Testis (tissue), 3 donors: Measurements from ENCODE around the gene KCNE4. TPM values are rescaled to one million over a fixed set of nuclear protein-coding genes. Genes with fewer than 3 reads are reported as not detected.

Source experiments
- DNase-seq: peaks from one replicate; pipeline ENCODE4 v3.0.0-alpha.2; 2019
- H3K27ac ChIP-seq, 2 donors: fragments of 200-600 bp; sonication (generic); one replicate each; pipeline ENCODE4 v1.5.1; 2019
- H3K27me3 ChIP-seq: fragments of 200-600 bp; sonication (generic); one replicate; pipeline ENCODE4 v1.5.1; 2019
- H3K36me3 ChIP-seq: fragments of 200-600 bp; sonication (generic); one replicate; pipeline ENCODE4 v1.5.1; 2017; ENCODE audit warnings: low read depth; ENCODE audit errors: missing control alignments
- H3K4me1 ChIP-seq: fragments of 200-600 bp; sonication (generic); one replicate; pipeline ENCODE4 v1.5.1; 2019
- H3K4me3 ChIP-seq, 2 donors: fragments of 200-600 bp; sonication (generic); one replicate each; pipeline ENCODE4 v1.5.1; 2017 to 2019
- H3K9me3 ChIP-seq: fragments of 200-600 bp; sonication (generic); one replicate; pipeline ENCODE4 v1.5.1; 2017
- POLR2A ChIP-seq: fragments of 450-650 bp; IDR thresholded peaks from one replicate; pipeline ENCODE4 v1.6.1; 2017; ENCODE audit warnings: antibody characterized with exemption, mild to moderate bottlenecking, moderate library complexity
- WGBS, 2 donors: methylation state at CpG; one replicate each; pipeline ENCODE4 v1.1.5; 2018; 5-methylcytosine and 5-hydroxymethylcytosine counted together
- intact Hi-C: fragments of 100-400 bp; cut with DNase I; formaldehyde crosslinking; loops from one replicate; pipeline ENCODE4 v1.15.1; 2023; ENCODE audit warnings: low total_unique reads
- polyA plus RNA-seq: library from polyadenylated mRNA; stranded (reverse); fragments of 350-450 nt; fragmentation: Illumina TruSeq; extraction: RNeasy Lipid Tissue Mini Kit (QIAGEN cat#74804); gene quantifications from one replicate; pipeline ENCODE4 v1.2.3, GENCODE V29; 2014; ENCODE audit warnings: low read depth, low replicate concordance; ENCODE audit not compliant: insufficient read depth
- total RNA-seq, 2 donors: library from RNA; depleted of rRNA; stranded (reverse); fragments of >200 nt; gene quantifications; one replicate each; pipeline ENCODE4 v1.2.3, GENCODE V29; 2016
- TF ChIP-seq, protein P1 (sequence below), 3 experiments: fragments of 450-650 bp in 2 of 3; fragments of 200-600 bp in 1 of 3; sonication (generic) in 1 of 3; IDR thresholded peaks; one replicate each; pipeline ENCODE4 v1.5.1; 2016 to 2019; ENCODE audit warnings: antibody characterized with exemption in 3 of 3, mild to moderate bottlenecking in 2 of 3, moderate library complexity in 1 of 3

Gene KCNE4
- total and polyA plus RNA-seq, 3 donors from 2014 or later = 2.3 to 3.3 (median 2.5) TPM

- Histone ChIP-seq H3K4me3 (no peak overlapping the region), H3K27ac (no peak overlapping the region), H3K27me3 (no peaks in the 10 kb centered on the region), H3K36me3 (no peaks in the 10 kb centered on the region), H3K9me3 (no peaks in the 10 kb centered on the region), H3K4me1 (peaks cover 8% of the 10 kb centered on the region)
- WGBS, 2 donors = 76 to 81% methylated on average over 5 of the region's 5 CpGs
- intact Hi-C loops = no loop called here
- TF ChIP-seq POLR2A = no peak
- TF ChIP-seq, protein P1, sequence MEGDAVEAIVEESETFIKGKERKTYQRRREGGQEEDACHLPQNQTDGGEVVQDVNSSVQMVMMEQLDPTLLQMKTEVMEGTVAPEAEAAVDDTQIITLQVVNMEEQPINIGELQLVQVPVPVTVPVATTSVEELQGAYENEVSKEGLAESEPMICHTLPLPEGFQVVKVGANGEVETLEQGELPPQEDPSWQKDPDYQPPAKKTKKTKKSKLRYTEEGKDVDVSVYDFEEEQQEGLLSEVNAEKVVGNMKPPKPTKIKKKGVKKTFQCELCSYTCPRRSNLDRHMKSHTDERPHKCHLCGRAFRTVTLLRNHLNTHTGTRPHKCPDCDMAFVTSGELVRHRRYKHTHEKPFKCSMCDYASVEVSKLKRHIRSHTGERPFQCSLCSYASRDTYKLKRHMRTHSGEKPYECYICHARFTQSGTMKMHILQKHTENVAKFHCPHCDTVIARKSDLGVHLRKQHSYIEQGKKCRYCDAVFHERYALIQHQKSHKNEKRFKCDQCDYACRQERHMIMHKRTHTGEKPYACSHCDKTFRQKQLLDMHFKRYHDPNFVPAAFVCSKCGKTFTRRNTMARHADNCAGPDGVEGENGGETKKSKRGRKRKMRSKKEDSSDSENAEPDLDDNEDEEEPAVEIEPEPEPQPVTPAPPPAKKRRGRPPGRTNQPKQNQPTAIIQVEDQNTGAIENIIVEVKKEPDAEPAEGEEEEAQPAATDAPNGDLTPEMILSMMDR (IDR thresholded peaks at IDR 0.05) = no peak
- no peak for DNase-seq
Measured at GRCh38 chr2:223096235-223096970, 44.4 kb downstream of the KCNE4 start.

- Histone ChIP-seq H3K4me3 (no peak overlapping the region), H3K27ac (no peak overlapping the region), H3K9me3 (no peaks in the 10 kb centered on the region), H3K27me3 (no peaks in the 10 kb centered on the region), H3K4me1 (peaks cover 8% of the 10 kb centered on the region), H3K36me3 (no peaks in the 10 kb centered on the region)
- DNase-seq = no peak
- no peak for TF ChIP-seq POLR2A
- TF ChIP-seq, protein P1 (IDR thresholded peaks at IDR 0.05) = no peak
- WGBS, 2 donors = 86% methylated on average over 6 of the region's 6 CpGs
- intact Hi-C loops = no loop called here
Measured at GRCh38 chr2:223097888-223098383, 45.9 kb downstream of the KCNE4 start.

- WGBS, 2 donors = 85 to 87% methylated on average over 3 of the region's 3 CpGs
- DNase-seq = no peak
- Histone ChIP-seq H3K4me3 (no peak overlapping the region), H3K27me3 (no peaks in the 10 kb centered on the region), H3K36me3 (no peaks in the 10 kb centered on the region), H3K27ac (no peak overlapping the region), H3K4me1 (peaks cover 8% of the 10 kb centered on the region), H3K9me3 (no peaks in the 10 kb centered on the region)
- TF ChIP-seq, protein P1 (IDR thresholded peaks at IDR 0.05) = no peak
- TF ChIP-seq POLR2A = no peak
- intact Hi-C loops = no loop called here
Measured at GRCh38 chr2:223099561-223099960, 47.6 kb downstream of the KCNE4 start.

GRCh38 chr2:223100061-223100511 lies 48.1 kb downstream of the KCNE4 start:
- H3K4me3 ChIP-seq = no peak overlapping the region
- no peak overlapping the region for H3K27ac ChIP-seq
- no peaks in the 10 kb centered on the region for H3K9me3 ChIP-seq
- peak; percentile 64 for DNase-seq
- no peak for TF ChIP-seq POLR2A
- TF ChIP-seq, protein P1 (IDR thresholded peaks at IDR 0.05) = no peak
- H3K27me3 ChIP-seq = no peaks in the 10 kb centered on the region
- 29% methylated on average over 4 of the region's 4 CpGs for WGBS, 2 donors
- no peaks in the 10 kb centered on the region for H3K36me3 ChIP-seq
- intact Hi-C loops = loop anchor here (10.0 kb wide), 1 partner anchor 125 kb away; no protein-coding TSS in a partner anchor
- H3K4me1 ChIP-seq = peaks cover 8% of the 10 kb centered on the region
